ENCODE results near the gene PPP2R1B. TPM values are rescaled to one million over a fixed set of nuclear protein-coding genes. Genes with fewer than 3 reads are reported as not detected.
A peak's percentile ranks its signal among the peaks of the same experiment; 100 is the strongest.
"Not testable (repeated sequence)": the region's sequence is repeated elsewhere in the genome, so short reads cannot be mapped to it uniquely, and the experiment has no call there.

The PPP2R1B gene
- total RNA-seq, 4 donors from 2014 or later = 22.4 to 39.2 (median 25.3) TPM

DNA sequence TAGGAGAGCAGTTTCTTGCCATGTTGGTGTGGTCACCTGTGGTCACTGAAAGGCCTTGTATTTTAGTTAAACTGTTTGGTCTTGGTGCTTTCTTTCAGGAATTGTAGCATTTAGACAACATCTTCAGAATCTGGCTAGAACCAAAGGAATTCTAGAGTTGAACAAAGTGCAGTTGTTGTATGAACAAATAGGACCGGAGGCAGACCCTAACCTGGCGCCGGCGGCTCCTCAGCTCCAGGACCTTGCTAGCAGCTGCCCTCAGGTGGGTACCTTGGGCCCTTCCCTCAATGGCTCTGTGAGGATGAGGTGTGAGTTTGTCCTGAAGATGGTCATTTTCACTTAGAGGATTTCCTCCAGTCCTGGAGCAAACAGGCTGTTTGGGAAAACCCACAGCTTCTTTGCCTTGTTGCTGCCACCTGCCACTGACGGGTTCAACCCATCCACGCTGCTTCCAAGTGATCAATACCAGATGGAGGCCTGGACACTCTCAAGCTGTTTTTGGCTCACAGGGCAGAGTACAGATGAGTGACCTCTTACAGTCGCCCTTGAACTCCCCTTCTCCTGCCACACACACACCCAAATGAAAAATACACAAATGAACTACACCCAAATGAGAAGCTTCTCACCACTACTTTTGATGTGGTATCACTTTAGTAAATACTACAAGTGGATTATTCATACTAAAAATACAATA lies 45.2 kb downstream of the PPP2R1B start:
- DNase-seq = no peak
- intact Hi-C loops (cut with DNase I) = no loop called here
- Histone ChIP-seq H3K9me3 (no peaks in the 10 kb centered on the region), H3K4me3 (replicated peaks in 1 of 3) (no peak overlapping the region), H3K4me1 (peaks cover 0 to 14% of the 10 kb centered on the region in 2 donors), H3K27ac (no peak overlapping the region), H3K36me3 (peaks cover 57 to 61% of the 10 kb centered on the region in 2 donors), H3K27me3 (no peaks in the 10 kb centered on the region)
- 91 to 96% methylated on average over 7 of the region's 7 CpGs for WGBS, 2 donors
- TF ChIP-seq, protein P1, sequence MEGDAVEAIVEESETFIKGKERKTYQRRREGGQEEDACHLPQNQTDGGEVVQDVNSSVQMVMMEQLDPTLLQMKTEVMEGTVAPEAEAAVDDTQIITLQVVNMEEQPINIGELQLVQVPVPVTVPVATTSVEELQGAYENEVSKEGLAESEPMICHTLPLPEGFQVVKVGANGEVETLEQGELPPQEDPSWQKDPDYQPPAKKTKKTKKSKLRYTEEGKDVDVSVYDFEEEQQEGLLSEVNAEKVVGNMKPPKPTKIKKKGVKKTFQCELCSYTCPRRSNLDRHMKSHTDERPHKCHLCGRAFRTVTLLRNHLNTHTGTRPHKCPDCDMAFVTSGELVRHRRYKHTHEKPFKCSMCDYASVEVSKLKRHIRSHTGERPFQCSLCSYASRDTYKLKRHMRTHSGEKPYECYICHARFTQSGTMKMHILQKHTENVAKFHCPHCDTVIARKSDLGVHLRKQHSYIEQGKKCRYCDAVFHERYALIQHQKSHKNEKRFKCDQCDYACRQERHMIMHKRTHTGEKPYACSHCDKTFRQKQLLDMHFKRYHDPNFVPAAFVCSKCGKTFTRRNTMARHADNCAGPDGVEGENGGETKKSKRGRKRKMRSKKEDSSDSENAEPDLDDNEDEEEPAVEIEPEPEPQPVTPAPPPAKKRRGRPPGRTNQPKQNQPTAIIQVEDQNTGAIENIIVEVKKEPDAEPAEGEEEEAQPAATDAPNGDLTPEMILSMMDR (IDR thresholded peaks at IDR 0.05) = no peak
- TF ChIP-seq POLR2A (IDR thresholded peaks at IDR 0.05) = no peak

DNA sequence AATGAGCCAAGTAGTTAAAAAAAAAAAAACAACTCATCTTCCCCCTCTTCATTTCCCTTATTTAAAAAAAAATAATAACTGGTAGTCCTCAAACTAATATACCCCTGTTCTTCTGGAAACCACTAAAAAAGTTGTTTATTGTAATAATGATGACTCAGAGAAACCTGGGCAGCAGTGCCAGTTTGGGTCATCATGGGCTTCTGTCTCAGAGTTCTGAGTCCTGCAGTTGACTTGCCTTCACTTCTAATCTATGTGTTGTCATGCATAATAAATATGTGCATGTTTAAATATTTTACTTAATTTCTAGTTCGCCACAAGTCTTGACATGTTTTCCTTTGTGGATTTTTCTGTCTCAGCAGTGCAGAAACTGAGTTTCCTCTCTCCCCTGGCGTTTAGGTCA lies 46.8 kb downstream of the PPP2R1B start:
- Histone ChIP-seq H3K27me3 (no peaks in the 10 kb centered on the region), H3K4me3 (replicated peaks in 1 of 3) (no peak overlapping the region), H3K27ac (peak overlapping the region in 1 of 3 donors; percentile 10), H3K36me3 (peaks cover 47 to 48% of the 10 kb centered on the region in 2 donors), H3K4me1 (peaks cover 0 to 14% of the 10 kb centered on the region in 2 donors), H3K9me3 (no peaks in the 10 kb centered on the region)
- 90 to 100% methylated on average over 2 of the region's 2 CpGs for WGBS, 2 donors
- intact Hi-C loops (cut with DNase I) = no loop called here
- no peak for DNase-seq
- no peak for TF ChIP-seq POLR2A (IDR thresholded peaks at IDR 0.05)
- TF ChIP-seq, protein P1 (IDR thresholded peaks at IDR 0.05) = no peak

DNA sequence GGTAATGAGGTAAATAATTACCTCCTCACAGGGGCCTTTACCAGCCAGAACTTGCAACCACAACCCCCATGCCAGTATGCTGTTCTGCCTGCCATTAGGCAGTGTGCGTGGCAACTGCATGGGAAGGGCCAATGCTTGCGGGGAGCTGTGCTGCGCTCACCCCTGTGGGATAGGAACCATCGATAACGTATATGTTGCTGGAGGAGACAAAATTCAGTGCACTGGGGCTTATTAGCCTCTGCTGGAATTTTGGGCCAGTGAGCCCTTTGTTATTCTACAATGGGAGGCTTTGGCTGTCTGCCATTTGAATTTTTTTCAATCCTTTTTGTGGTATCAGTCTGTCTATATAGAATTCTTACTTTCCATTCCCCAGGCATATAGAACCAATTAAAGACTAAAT lies 47.3 kb downstream of the PPP2R1B start:
- H3K27me3 ChIP-seq = no peaks in the 10 kb centered on the region
- no peak for DNase-seq
- intact Hi-C loops (cut with DNase I) = no loop called here
- H3K9me3 ChIP-seq = no peaks in the 10 kb centered on the region
- H3K27ac ChIP-seq = peak overlapping the region in 1 of 3 donors; percentile 28
- WGBS, 2 donors = 89 to 98% methylated on average over 5 of the region's 5 CpGs
- TF ChIP-seq, protein P1 (IDR thresholded peaks at IDR 0.05) = no peak
- TF ChIP-seq POLR2A (IDR thresholded peaks at IDR 0.05) = no peak
- no peak overlapping the region for H3K4me3 ChIP-seq (replicated peaks in 1 of 3)
- peaks cover 0 to 14% of the 10 kb centered on the region in 2 donors for H3K4me1 ChIP-seq
- peaks cover 42 to 43% of the 10 kb centered on the region in 2 donors for H3K36me3 ChIP-seq

DNA sequence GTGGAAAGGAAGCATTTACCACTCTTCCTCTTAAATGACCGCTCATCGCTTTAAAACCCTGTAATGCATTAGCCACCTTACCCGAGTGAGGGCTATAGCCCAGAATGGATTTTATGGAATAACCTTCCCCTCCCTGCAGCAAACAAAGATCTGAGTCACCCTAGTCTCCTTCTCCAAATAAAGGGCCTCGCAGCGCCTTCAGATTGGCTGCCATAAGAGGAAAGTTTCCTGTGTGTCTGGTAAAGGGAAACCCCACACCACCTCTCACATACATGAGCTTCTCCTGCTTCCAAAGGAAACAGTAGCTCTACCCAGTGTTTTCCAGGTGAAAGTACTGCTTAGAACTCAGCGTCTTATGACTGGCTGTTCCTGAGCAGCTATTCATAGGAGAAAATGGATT lies 47.8 kb downstream of the PPP2R1B start:
- Histone ChIP-seq H3K4me1 (peaks cover 0 to 14% of the 10 kb centered on the region in 2 donors), H3K36me3 (peaks cover 38 to 39% of the 10 kb centered on the region in 2 donors), H3K27ac (peak overlapping the region in 1 of 3 donors; percentile 28), H3K4me3 (replicated peaks in 1 of 3) (no peak overlapping the region), H3K27me3 (no peaks in the 10 kb centered on the region), H3K9me3 (no peaks in the 10 kb centered on the region)
- WGBS, 2 donors = 84 to 90% methylated on average over 6 of the region's 6 CpGs
- TF ChIP-seq POLR2A (IDR thresholded peaks at IDR 0.05) = no peak
- TF ChIP-seq, protein P1 (IDR thresholded peaks at IDR 0.05) = no peak
- intact Hi-C loops (cut with DNase I) = no loop called here
- no peak for DNase-seq

DNA sequence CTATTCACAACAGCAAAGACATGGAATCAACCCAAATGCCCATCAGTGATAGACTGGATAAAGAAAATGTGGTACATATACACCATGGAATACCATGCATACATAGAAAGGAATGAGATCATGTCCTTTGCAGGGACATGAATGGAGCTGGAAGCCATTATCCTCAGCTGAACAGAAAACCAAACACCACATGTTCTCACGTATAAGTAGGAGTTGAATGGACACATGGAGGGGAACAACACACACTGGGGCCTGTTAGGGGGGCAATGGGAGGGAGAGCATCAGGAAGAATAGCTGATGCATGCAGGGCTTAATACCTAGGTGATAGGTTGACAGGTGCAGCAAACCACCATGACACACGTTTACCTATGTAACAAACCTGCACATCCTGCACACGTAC lies 48.5 kb downstream of the PPP2R1B start:
- Histone ChIP-seq H3K36me3 (peaks cover 32% of the 10 kb centered on the region in 2 donors), H3K4me1 (peaks cover 0 to 14% of the 10 kb centered on the region in 2 donors)
- H3K27me3 ChIP-seq; DNase-seq; H3K9me3 ChIP-seq; H3K27ac ChIP-seq; H3K4me3 ChIP-seq (replicated peaks in 1 of 3); intact Hi-C loops (cut with DNase I): not testable (repeated sequence)
- 97 to 100% methylated on average over 3 of the region's 3 CpGs for WGBS, 2 donors
